Measurements from ENCODE around the gene FADD.
"Not testable (repeated sequence)": the region's sequence is repeated elsewhere in the genome, so short reads cannot be mapped to it uniquely, and the experiment has no call there.

FADD gene

GRCh38 chr11:70205049-70205725, 2.1 kb downstream of the FADD start:
- no peak for DNase-seq (ENCODE audit: low spot score)

GRCh38 chr11:70205766-70206165, 2.7 kb downstream of the FADD start:
- no peak for DNase-seq (ENCODE audit: low spot score)

GRCh38 chr11:70206226-70206981, 3.3 kb downstream of the FADD start:
- no peak for DNase-seq (ENCODE audit: low spot score)

GRCh38 chr11:70206982-70207376, 3.9 kb downstream of the FADD start:
- DNase-seq (ENCODE audit: low spot score) = no peak

DNA sequence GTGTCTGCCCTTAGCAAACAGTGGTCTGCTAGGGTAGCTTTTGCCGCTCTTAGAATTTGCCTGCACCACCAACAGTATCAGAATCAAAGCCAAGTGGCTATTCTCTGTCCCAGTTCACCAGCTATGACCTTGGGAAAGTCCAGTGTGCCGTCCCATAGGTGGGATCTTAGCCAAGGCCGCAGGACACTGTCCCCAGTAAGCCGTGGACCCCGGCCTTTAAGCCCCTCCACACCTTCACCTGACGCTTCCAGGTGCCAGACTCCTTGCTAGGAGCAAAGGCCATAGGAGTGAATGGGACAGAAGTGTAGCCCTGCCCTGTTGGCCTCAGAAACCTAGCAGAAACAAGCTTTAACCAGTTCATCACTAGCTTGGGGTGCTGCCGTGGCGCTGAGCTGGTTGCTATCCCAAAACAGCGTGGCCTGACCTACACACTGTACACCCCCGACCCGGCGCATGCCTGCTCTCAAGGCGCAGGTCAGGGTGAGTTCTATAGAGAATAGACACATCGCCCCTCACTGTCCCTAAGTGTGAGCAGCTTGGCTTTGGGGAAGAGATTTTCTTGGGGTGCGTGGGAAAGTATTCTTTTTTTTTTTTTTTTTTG, 4.5 kb downstream of the FADD start:
- no peak for DNase-seq (ENCODE audit: low spot score)

DNA sequence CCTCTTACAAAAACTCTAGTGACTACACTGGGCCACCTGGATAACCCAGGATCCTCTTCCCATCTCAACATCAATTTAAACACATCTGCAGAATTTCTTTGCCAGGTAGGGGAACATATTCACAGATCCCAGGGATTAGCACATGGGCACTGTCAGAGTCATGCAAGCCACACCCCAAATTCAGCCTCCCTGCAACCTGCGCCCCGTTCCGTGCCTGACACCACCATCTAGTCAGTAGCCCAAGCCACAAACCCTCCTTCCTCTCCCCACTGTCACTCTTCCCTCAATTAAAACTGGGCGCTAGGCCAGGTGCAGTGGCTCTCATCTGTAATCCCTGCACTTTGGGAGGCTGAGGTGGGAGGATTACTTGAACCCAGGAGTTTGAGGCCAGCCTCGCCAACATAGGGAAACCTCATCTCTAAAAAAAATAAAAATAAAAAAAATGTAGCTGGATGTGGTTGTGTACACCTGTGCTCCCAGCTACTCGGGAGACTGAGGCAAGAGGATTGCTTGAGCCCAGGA, 6.4 kb downstream of the FADD start:
- no peak for DNase-seq (ENCODE audit: low spot score)

GRCh38 chr11:70210051-70210501, 7.0 kb downstream of the FADD start:
- DNase-seq (ENCODE audit: low spot score) = no peak

- DNase-seq (ENCODE audit: low spot score) = no peak
Measured at GRCh38 chr11:70210530-70210929, 7.4 kb downstream of the FADD start.

GRCh38 chr11:70212227-70212811, 9.2 kb downstream of the FADD start:
- no peak for DNase-seq (ENCODE audit: low spot score)

GRCh38 chr11:70217388-70217787, 14.3 kb downstream of the FADD start:
- not testable (repeated sequence) for DNase-seq (ENCODE audit: low spot score)

DNA sequence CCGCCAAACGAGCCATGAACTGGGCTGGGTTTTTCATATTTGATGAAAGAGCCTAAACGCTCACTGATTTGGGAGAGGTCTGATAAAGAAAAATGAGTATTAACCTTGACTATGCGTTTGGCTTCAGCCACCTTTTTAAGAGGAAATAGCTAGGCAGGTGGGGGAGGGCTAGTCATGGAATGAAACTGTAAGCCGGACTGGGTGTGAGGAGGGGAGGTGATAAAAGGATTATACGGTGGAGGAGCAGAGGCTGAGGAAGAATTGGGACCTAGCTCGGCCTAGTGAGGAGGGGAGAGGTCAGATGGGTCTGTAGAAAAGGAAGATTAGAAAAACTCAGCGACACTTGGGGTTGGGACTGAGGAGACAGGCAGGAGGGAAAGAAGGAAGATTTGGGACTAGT, 15.0 kb downstream of the FADD start:
- DNase-seq (ENCODE audit: low spot score) = not testable (repeated sequence)

GRCh38 chr11:70220136-70220535, 17.0 kb downstream of the FADD start:
- DNase-seq (ENCODE audit: low spot score) = no peak

GRCh38 chr11:70220920-70221319, 17.8 kb downstream of the FADD start:
- DNase-seq (ENCODE audit: low spot score) = no peak

DNA sequence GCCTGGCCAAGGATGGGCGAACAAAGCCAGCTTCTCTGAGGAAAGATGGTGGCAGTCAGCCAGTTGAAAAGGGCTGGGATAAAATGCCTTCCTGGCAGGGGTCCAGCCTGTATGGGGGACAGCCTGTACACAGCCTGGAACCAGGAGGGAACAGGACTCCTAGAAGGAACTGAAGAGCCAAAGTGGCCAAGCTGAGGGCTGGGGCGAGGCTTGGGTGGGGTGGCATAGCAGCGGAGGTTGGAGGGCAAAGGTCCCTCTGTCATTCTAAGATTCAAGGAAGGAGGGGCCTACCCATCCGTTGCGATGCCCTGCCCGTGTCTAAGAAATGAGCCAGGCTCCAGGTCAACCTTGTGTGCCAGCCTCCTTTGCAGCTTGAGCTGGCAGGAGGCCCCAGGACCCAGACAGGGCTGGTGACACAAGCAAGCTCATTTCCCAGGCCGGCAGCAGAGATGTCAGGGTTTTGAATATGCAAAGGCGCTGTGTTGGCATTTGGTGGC, 22.6 kb downstream of the FADD start:
- no peak for DNase-seq (ENCODE audit: low spot score)

DNA sequence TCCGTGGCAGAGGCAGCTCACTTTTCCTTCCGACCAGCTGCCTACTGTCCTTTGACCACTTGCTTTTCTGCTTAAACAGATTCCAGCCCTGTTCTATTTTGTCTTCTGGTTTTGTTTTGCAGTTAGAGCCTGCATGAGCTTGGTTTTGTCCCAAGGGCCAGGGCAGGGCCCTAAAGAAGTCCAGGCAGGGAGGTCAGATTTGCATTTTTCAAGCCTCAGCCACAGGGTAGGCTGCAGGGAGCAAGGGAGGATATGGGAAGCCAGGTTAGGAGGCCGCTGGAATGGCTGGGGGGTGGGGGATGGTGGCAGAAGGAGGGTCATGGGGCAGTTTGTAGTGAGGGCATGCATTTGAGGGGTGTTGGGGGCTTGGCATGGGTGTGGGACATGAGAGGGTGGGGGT, 23.1 kb downstream of the FADD start:
- no peak for DNase-seq (ENCODE audit: low spot score)

DNA sequence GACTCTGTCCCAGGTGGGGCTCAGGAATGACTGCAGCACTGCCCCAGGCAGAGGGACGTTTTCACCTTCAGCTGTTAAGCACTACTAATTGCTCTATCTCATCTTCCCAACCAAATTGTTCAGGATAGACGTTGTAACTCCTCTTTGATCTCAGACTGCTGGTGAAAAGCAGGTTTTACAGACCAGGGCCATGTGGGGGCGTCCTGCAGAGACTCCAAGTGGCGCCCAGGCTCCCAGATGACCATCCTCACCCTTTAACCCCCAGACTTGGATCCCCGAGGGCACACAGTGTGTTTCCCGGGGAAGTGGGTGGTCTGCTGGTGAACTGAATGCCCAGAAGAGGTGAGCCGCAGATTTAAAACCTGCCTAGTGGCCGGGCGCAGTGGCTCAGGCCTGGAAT, 23.9 kb downstream of the FADD start:
- no peak for DNase-seq (ENCODE audit: low spot score)

GRCh38 chr11:70229737-70230136, 26.6 kb downstream of the FADD start:
- no peak for DNase-seq (ENCODE audit: low spot score)

- DNase-seq (ENCODE audit: low spot score) = no peak
Measured at GRCh38 chr11:70230151-70230839, 27.2 kb downstream of the FADD start.

DNA sequence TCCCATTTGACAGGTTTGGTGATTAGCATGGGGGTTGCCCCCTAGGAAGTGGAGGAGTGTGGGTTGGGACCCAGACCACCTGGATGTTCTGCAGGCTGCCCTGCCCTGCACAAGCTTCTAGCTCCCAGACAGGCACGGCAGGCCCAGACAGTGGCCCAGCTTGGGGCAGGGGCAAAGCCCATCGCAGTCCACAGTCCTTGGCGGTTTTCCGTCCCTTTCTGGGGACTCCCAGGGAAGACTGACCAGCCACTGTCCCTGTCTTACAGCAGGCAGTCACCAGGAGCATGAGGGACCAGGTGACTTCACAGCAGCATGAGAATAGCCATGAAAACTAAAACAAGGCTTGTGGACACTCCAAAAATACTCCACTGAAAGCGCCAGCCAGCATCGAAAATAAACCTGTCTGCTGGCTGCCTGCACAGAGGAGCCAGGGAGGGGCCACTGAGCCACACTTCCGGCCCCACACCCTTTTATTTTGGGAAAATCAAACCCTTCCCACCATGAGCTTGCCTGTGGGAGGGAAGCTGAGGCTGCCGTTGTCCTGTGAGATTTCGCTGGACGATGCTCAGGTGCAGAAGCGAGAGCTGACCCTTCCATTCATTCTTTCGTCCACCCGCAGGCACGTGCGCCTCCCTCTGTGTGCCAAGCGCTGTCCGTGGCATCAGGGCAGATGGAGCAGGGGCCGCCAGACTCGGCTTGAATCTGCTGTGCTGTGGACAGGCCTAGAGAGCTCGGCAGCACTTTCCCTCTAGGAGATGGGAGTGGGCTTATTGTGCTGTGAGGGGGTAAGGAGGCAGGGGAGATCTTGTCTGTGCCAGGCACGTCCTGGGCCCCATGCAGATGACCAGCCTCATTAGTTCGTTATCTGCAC, 28.0 kb downstream of the FADD start:
- no peak for DNase-seq (ENCODE audit: low spot score)

GRCh38 chr11:70233034-70233433, 29.9 kb downstream of the FADD start:
- no peak for DNase-seq (ENCODE audit: low spot score)

DNA sequence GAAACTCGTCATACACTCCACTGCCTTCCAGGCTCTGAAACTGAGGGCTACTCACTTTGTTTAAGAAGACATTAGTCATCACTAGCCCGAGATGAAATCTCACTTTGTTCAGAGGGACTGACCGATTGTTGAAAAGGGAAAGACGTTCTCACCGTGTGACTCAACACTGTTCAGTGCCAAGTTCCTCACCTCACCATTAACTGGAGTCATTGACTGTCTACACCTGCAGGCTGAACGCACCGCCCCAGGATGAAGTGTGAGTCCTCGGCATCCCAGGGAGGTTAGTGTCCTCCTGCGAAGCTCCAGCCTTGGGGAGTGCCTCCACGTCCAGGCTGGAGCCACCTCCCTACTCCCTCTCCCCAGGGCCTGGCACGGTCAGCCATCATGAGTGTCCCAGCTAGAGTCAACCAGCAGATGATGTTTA, 30.4 kb downstream of the FADD start:
- DNase-seq (ENCODE audit: low spot score) = no peak
